Measurements from ENCODE around the gene PLXNA3.
A peak's percentile ranks its signal among the peaks of the same experiment; 100 is the strongest.

Gene PLXNA3

DNA sequence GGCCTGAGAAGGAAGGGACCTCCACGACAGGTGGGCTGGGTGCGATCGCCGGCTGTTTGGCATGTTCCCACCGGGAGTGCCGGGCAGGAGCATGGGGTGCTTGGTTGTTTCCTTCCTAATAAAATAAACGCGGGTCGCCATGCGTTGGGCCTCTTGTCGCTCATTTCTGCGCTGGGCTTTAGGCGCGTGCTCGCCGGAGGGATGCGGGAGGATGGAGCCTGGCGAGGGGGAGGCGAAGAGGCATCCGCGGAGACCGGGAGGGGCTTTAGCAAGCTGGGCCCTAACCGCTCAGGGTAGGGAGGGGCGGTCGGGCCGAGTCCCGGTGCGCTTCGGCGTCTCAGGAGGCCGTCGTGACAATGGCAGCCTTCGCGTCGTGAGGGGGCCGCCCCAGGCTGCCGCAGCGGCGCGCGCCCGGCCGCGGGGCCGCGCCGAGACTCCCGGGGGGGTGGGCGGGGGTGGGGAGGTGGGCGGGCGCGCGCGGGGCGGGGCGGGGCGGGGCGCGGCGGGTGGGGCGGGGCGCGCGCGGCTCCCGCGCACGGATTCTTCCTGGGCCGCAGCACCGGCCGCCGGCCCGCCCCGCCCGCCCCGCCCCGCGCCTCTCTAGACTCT lies 21.6 kb upstream of the PLXNA3 start:
- peak; percentile 22 to 25 for DNase-seq

DNA sequence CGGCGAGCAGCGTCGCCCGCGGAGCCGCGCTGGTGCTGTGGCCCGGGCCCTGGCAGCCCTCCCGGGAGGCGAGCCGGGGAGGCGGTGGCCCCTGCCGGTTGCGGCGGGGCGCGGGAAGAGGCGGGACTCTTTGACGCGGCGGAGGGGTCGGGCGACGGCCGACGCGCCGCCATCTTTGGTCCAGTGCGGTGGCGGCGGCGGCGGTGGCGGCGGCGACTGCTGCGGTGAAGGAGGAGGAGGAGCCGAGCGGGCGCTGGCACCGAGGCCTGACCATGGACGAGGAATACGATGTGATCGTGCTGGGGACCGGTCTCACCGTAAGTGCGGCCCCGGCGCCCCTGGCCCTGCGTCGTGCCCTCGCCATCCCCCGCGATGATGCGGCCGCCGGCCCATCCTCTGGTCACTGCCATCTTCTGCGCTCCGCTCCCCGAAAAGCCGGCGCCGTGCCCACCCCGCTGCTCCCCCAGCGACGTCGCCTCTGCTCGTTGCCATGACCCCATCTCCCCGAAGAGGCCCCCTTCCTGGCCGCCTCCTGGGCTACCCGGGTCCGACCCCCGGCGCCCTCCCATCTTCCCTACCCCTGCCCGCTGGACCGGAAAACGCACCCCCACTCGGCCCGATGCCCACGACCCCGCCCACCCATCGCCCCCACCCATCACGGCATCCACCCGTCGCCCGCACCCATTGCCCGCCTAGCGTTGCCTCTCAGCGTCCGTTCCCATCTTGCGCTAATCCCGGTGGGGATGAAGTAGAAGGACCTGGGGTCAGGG lies 20.9 kb upstream of the PLXNA3 start, which contains the start of gene GDI1:
Gene GDI1 (plus strand): TSS at position 172 of the 770 bp plus-strand sequence. CDS start 101 bp downstream, at position 273.
- peak in 1 of 2 experiments; percentile 20 for DNase-seq

DNA sequence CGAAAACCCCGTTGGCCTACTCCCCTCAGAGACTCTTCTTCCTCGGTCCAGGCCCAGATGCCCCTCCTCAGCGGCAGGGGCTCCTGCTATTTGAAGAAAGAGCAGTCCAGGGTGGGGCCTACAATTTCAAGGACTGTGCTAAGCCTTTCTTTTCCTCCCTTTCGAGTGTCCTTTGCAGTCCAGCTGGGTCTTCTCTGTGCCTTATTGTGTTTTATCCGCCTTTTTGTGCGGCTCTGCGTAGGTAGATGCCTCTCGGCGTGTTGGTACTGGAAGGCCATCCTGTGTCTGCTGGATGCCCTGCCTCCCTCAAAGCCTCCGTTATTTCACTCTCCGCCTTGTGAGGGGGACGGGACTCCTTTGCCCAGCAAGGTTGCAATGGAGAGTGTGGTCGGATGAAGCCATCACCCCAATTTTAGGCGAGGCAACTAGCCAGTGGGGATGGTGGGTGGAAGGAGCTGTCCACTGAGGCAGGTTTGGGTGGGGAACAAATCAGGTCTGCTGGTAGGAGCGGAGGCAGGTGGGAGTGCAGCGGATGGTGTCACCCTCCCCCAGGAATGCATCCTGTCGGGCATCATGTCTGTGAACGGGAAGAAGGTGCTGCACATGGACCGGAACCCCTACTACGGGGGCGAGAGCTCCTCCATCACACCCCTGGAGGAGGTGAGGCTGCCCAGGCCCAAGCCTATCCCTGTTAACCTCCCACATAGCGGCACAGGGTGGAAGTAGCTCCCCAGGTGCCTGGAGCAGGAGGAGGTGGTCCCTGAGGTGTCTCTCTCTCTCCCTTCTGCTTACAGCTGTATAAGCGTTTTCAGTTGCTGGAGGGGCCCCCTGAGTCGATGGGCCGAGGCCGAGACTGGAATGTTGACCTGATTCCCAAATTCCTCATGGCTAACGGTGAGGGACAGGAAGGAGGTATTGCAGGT lies 19.8 kb upstream of the PLXNA3 start:
- DNase-seq = no peak

DNA sequence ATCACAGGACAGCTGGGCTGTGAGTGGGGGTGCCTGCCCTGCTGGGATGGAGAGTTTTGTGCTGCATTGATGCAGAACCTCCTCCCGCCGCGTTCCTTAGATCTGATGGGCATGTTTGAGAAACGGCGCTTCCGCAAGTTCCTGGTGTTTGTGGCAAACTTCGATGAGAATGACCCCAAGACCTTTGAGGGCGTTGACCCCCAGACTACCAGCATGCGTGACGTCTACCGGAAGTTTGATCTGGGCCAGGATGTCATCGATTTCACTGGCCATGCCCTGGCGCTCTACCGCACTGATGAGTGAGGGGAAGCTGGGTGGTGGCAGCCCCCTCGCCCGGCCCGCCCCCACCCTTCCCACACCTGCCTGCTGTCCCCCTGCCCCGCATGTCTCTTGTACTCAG lies 18.2 kb upstream of the PLXNA3 start:
- no peak for DNase-seq

DNA sequence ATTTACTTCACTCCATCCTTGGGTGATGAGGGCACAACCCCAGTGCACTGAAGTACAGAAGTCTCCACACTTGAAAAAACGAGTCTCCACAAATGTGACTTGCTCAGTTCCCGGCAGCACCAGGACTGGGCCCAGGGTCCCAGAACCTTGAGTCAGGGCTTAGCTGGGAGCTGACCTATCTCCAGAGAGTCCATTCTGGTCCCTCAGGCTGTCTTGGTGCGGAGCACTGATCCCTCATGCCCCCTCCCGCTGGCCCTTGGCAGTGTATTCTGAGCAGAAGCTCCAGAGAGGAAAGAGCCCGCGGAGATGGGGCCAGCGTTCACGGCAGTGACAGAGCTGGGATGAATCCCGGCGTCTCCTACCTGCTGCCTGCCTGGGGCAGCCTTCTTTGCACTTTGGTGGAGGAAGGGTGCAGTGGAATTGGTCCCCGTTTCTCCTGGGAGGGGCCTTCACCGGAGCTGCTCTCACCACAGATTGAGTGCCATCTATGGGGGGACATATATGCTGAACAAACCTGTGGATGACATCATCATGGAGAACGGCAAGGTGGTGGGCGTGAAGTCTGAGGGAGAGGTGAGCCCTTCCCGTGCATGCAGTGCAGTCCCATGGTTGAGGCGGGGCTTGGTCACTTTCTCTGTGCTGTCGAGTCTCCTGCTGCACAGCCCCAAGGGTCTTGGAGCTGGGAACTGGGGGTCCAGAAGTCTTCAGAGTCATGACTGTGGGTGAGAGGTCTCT lies 17.3 kb upstream of the PLXNA3 start:
- no peak for DNase-seq

DNA sequence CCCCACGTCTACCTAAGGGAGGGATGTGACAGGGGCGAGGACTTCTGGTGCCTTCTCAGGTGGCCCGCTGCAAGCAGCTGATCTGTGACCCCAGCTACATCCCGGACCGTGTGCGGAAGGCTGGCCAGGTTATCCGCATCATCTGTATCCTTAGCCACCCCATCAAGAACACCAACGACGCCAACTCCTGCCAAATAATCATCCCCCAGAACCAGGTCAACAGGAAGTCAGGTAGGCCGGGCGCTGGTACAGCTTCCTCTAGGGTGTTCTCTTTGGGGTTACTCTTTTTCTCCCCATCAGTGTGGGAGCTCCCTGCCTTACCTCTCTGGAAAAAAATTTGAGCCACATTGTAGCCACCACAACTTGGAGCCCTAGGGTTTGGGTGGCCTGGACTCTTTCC lies 16.5 kb upstream of the PLXNA3 start:
- no peak for DNase-seq

DNA sequence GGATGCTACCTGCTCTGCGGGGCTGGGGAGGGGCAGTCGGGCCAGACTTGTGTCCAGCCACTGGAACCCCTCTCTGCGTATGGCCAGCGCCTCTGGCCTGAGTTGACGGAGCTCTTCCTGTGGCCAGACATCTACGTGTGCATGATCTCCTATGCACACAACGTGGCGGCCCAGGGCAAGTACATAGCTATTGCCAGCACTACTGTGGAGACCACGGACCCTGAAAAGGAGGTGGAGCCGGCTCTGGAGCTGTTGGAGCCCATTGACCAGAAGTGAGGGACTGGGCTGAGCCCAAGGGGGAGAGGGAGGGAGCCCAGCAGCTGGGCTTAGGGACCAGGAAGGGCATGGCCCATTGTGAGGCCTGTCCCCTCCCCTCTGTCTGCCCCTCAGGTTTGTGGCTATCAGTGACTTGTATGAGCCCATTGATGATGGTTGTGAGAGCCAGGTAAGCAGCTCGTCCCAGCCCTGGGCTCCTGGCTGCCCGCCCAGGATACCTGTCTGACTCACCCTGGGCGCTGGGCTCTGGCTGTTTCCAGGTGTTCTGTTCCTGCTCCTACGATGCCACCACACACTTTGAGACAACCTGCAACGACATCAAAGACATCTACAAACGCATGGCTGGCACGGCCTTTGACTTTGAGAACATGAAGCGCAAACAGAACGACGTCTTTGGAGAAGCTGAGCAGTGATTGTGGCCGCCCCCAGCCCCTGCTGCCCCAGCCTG lies 15.9 kb upstream of the PLXNA3 start:
- no peak for DNase-seq

DNA sequence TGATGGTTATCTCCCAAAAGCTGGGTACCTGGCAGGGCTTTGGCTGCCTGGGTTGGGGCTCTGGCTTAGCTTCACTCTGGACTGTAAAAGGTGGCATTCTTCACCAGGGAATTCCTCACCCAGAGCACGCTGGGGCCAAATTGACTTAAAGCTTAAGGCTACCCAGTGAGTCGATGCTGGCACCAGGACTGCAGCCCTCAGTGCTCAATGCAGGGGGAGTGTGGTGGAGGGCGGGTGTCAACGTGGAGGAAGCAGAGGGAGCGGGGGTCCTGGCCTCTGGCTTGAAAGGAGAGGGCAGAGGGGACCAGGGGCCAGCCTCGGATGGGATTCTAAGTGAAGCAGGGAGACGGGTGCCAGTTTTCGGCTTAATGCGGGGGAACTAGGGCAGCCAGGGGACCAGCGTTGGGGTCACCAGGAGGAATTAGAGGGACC lies 14.6 kb upstream of the PLXNA3 start:
- DNase-seq = no peak

DNA sequence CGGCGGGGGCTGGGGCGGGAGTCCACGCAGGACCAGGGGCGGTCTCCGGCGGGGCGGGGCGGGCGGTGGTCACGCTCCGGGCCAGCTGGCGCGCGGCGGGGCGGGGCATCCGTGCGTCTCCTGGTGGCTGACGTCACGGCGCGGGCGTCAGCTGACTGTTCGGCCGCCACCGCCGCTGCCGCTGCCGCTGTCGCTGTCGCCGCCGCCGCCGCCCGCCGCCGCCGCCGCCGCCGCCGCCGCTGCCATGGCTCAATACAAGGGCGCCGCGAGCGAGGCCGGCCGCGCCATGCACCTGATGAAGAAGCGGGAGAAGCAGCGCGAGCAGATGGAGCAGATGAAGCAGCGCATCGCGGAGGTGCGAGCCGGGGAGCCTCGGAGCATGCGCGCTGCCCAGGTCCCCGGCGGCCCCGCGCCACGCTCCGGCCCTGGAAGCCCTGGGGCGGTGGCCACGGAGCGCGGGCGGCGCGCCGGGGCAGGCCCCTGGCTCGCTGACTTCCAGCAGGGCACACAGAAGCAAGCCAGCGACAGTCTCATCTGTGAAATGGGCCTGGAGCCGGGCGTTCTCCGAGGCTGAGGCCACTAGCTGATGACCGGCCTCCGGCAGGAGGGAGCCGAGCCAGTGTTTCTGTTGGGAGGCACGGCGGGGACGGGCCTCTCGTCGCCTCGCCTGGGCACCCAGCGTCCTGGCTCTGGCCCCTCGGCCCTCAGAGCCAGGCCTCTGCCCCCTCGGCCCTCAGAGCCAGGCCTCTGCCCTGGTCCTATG lies 13.9 kb upstream of the PLXNA3 start, which contains the start of gene FAM50A:
Gene FAM50A (plus strand): TSS at position 150 of the 763 bp plus-strand sequence. CDS start 95 bp downstream, at position 245.
- peak; percentile 43 to 44 for DNase-seq

DNA sequence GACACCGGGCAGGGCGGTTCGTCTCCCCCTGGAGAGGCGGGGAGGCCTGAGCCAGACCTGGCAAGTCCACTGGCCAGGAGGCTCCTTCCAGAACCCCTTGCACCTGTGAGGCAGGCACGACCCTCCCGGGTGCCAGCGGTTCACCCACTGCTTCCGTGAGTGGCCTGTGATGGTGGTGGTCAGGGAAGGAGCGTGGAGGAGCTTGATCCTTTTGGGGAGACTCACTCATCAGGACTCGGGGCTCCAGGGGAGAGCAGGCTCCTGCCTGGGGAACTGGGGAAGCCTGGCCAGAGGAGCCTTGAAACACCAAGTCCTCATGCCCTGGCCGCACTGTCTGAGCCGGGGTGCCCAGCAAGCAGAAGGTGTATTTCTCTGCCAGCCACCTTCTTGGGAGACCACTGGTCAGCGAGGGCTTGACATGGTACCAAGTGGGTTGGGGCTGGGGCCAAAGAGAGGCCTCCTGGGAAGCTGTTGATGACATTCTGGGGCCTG lies 13.3 kb upstream of the PLXNA3 start:
- no peak for DNase-seq

DNA sequence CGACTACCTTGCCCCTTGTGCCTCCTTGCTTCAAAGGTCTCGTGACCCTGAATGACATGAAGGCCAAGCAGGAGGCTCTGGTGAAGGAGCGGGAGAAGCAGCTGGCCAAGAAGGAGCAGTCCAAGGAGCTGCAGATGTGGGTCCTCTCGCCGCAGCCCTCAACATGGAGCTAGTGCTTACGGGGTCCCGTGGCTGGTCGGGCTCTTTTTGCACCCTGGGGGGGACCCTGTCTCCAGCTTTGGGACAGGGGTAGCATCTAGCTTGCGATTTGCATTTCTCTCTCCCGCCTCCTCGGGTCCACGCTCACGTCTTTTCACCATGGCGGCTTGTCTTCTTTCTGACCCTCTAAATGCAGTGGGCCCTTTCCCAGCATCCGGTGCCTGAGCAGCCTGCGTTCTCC lies 12.3 kb upstream of the PLXNA3 start:
- no peak for DNase-seq

DNA sequence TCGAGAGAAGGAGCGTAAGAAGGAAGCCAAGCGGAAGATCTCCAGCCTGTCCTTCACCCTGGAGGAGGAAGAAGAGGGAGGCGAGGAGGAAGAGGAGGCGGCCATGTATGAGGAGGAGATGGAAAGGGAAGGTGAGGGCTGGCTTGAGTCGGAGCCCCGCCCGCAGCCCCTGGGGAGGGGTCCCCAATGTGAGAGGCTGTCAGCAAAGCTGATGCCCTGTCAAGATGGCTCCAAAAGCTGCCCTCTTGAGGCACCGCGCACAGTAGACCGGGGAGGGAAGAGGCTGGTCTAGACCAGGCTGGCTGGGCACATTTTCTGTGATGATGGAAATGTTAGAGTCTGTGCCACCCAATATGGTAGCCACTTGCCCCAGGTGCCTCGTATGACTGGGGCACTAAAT lies 11.7 kb upstream of the PLXNA3 start:
- no peak for DNase-seq

DNA sequence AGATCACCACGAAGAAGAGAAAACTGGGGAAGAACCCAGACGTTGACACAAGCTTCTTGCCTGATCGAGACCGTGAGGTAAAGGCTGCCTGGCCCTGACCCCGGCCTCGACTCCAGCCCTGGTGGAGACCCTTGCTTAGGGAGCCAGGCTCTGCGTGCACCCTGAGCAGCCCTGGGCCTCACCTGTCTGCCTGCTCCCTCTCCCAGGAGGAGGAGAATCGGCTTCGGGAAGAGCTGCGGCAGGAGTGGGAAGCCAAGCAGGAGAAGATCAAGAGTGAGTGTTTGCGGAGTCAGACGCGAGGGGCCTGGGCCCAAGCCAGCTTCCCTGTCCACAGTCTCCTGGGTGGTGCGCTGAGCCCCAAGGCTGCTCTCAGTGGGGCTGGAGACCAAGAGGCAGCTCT lies 9.6 kb upstream of the PLXNA3 start:
- DNase-seq = no peak

DNA sequence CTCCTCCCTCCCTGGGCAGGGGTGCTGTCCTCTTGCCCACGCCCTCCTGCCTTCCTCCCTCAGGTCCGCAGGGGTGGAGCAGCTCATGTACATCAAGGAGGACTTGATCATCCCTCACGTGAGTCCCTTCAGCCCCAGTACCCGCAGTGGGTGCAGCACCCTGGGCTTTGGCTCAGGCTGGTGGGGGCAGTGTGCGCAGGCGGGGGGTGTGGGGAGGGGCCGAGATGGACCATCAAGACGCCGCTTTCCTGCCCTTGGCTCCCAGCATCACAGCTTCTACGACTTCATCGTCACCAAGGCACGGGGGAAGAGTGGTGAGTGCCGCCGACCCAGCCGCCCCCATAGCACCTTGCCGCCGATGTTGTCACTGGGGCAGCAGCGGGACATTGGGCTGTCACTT lies 8.5 kb upstream of the PLXNA3 start:
- no peak for DNase-seq

DNA sequence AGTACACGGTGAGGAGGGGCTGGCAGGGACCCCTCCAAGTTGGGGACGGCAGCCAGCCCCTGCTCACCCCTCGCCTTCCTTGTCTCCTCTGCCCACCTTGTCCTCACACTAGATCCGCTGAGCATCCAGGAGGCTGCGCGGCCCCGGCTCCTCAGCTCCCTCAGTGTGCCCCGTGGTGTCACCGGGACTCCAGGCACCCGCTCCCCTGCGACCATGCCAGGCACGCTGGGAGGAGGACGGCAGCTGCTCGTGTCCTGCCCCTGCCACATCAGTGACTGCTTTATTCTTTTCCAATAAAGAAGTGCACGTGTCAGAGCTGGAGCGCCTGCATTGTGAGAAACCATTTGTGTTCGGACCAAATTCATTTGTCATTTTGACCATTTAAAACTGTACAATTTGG lies 7.8 kb upstream of the PLXNA3 start:
- no peak for DNase-seq

DNA sequence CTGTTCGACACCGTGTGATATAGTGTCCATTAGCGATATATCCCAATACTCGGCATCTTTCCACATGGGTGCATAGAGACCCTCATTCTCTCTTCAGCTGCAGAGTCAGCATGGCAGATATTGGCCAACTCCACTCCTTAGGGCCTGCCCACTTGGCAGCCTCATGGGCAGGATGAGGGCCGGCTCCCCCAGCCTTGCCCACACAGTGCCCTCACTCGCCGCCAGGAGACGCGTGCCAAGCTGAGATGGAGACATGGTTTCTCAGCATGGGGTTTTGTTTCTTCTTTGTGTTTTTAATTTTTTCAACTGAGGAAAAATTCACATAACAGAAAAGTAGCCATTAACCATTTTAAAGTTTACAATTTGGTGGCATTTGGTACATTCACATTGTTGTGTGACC lies 5.3 kb upstream of the PLXNA3 start:
- no peak for DNase-seq

DNA sequence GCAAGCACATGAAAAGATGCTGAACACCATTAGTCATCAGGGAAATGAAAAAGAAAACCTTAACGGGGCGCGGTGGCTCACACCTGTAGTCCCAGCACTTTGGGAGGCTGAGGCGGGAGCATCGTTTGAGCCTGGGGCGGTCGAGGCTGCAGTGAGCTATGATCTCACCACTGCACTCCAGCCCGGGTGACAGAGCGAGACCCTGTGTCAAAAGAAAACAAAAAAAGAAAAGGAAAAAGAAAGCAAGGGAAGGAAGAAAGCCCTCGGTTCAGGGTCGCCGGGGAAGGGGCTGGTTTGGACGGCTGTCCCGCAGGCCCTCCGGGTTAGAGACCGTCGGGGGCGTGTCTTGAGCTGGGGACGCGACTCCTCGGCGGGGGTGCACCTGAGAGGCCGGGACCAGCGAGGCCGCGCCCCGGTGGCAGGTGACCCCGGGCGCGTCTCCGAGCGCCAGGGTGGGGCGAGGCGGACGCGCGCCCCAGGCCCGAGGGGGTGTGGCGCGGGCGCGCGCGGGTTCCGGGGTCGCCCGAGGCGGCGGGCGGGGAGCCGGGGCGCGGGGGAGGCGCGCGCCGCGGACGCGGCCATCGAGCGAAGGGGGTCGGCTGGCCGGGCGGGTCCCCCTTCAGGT lies 478 bp upstream of the PLXNA3 start:
- peak in 1 of 2 experiments; percentile 26 for DNase-seq

DNA sequence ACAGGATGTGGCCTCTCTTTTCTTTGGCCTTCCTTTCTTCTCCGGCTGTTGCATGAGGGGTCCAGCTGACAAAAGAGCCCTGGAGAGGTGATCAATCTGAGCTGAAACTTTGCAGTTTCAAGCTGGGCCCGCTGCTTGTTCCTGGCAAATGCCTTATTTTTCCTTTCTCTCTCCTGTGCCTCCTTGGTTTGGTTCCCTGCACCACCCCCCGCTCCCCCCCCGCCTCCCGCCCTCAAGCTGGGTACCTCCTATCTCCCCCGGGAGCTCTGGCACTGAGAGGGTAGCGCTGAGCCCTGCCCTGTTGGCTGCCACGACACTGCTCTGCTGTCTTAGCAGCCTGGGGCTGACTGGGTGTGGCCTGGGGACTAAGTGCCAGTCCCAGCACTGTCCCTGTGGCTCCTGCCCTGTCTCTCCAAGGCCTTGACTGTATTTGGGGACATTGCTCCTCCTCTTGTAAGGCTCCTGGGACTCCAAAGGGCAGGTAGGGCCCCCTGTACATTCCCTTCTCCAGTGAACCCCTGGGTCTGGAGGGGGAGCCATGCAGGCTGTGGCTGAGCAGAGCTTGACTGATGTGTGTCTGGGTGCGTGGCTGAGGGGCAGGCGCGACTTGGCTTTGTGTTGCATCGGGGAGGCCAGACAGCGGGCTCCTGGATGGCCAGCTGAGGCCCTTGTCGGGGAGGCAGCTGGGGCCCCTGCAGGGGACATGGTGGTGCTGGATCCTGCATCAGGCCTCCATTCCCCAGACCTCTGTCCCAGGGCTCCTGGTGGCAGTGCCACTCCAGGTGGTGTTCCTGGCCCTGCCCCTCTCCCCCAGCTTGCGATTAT lies 1.1 kb downstream of the PLXNA3 start:
- DNase-seq = peak; percentile 8 to 13

DNA sequence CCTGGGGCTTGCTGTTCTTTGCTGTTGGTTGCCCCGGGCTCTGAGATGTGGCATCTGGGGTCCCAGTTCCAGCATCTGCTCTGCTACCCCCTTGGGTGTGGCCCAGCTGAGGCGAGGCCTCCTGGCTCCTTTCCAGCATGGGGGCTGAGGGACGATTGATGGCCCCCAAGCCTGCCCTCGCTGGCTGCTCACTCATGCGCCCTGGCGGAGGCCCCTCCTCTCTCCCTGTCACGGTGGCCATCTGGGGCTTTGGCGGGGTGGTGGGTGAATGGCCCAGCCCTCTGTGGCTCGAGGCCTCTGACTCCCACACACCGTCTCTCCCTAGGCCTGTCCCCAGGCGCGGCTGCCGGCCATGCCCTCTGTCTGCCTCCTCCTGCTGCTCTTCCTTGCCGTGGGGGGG lies 1.8 kb downstream of the PLXNA3 start:
- no peak for DNase-seq

DNA sequence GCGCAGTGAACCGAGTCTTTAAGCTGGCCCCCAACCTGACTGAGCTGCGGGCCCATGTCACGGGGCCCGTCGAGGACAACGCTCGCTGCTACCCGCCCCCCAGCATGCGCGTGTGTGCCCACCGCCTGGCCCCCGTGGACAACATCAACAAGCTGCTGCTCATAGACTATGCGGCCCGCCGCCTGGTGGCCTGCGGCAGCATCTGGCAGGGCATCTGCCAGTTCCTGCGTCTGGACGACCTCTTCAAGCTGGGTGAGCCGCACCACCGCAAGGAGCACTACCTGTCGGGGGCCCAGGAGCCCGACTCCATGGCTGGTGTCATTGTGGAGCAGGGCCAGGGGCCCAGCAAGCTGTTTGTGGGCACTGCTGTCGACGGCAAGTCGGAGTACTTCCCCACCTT lies 2.2 kb downstream of the PLXNA3 start:
- DNase-seq = no peak

All from NCI-H2081 (cell line).